Mesothelial cell of epicardium (in vitro differentiated cells): ENCODE measurements around the gene PITPNC1. TPM values are rescaled to one million over a fixed set of nuclear protein-coding genes. Genes with fewer than 3 reads are reported as not detected.

Experiments used
- DNase-seq, 2 experiments: peaks; one replicate each; pipeline ENCODE4 v3.0.0; 2021; ENCODE audit warnings: low spot score in 2 of 2; ENCODE audit not compliant: unreplicated experiment in 2 of 2
- H3K27ac Mint-ChIP-seq: 2 replicates; pipeline ENCODE4 v1.8.0; 2021; ENCODE audit warnings: mixed read lengths
- H3K27me3 Mint-ChIP-seq: 2 replicates; pipeline ENCODE4 v1.8.0; 2021; ENCODE audit warnings: low read depth, mixed read lengths
- H3K36me3 Mint-ChIP-seq: 2 replicates; pipeline ENCODE4 v1.8.0; 2021; ENCODE audit warnings: mixed read lengths
- H3K4me1 Mint-ChIP-seq: 2 replicates; pipeline ENCODE4 v1.8.0; 2021; ENCODE audit warnings: mixed read lengths
- H3K4me3 Mint-ChIP-seq: 2 replicates; pipeline ENCODE4 v1.8.0; 2021; ENCODE audit warnings: mild to moderate bottlenecking, moderate library complexity, mixed read lengths
- H3K9me3 Mint-ChIP-seq: 2 replicates; pipeline ENCODE4 v1.8.0; 2021; ENCODE audit warnings: mixed read lengths
- total RNA-seq: library from RNA; stranded (reverse); gene quantifications from 3 replicates; pipeline ENCODE4 v1.2.1, GENCODE V29; 2021
- TF ChIP-seq, protein P1 (sequence below): fragments of 200-600 bp; sonication (generic); IDR thresholded peaks from one replicate; pipeline ENCODE4 v1.5.0; 2021; ENCODE audit warnings: antibody characterized with exemption; ENCODE audit not compliant: unreplicated experiment

Gene PITPNC1
- total RNA-seq, 1 donor from 2014 or later: 19.9 TPM

DNA sequence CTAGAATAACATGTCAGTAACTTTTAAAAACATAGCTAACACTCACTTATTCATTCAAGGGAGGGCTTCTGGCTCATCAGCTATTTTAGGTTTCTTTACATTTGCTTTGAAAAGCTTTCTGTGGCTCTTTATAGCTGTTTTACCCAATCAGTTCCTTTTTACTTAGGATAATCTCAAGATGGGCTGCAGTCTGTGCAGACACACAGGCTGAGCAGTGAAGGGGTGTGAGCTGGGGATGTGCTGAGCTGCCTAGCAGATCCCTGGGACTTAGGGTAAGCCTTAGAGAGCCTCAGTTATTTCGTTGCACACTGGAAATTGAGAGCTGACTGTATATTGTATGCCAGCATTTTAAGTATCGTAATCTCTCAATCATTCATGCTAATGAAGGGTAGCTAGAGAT lies 310.4 kb downstream of the PITPNC1 start:
- Mint-ChIP-seq H3K4me3 (no peak overlapping the region), H3K27ac (no peak overlapping the region), H3K36me3 (no peaks in the 10 kb centered on the region), H3K27me3 (no peaks in the 10 kb centered on the region), H3K4me1 (no peaks in the 10 kb centered on the region), H3K9me3 (no peaks in the 10 kb centered on the region)
- DNase-seq: no peak
- TF ChIP-seq, protein P1, sequence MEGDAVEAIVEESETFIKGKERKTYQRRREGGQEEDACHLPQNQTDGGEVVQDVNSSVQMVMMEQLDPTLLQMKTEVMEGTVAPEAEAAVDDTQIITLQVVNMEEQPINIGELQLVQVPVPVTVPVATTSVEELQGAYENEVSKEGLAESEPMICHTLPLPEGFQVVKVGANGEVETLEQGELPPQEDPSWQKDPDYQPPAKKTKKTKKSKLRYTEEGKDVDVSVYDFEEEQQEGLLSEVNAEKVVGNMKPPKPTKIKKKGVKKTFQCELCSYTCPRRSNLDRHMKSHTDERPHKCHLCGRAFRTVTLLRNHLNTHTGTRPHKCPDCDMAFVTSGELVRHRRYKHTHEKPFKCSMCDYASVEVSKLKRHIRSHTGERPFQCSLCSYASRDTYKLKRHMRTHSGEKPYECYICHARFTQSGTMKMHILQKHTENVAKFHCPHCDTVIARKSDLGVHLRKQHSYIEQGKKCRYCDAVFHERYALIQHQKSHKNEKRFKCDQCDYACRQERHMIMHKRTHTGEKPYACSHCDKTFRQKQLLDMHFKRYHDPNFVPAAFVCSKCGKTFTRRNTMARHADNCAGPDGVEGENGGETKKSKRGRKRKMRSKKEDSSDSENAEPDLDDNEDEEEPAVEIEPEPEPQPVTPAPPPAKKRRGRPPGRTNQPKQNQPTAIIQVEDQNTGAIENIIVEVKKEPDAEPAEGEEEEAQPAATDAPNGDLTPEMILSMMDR: no peak

DNA sequence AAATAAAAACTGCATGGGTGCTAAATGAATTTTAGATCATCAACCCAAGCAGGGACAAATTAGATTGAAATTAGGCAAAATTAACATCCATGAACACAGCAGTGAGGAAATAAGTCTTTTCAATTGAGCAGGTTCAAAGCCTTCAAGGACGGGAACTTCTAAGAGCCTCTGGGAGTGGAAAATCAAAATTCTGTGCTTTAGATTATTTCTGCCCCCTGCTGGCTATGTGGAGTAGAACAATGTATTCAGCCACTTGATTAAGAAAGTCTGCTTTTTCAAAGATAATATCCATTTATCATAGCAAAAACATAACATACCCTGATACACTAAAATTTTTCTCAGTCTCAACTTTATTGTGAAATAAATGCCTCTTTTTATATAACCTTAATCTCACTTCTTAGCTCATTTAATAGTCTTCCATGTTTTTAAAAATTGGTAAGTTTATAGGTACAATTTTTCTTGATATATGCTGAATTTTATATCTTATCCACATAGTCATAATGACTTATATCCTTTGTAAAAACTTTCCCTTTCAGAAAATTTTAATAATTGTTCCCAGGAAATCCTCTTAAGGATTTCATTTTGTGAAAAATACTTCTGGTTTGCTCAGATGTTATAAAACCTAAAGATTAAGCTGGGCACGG lies 312.6 kb downstream of the PITPNC1 start:
- Mint-ChIP-seq H3K27me3 (no peaks in the 10 kb centered on the region), H3K27ac (no peak overlapping the region), H3K4me1 (no peaks in the 10 kb centered on the region), H3K36me3 (peaks cover 6% of the 10 kb centered on the region), H3K4me3 (no peak overlapping the region), H3K9me3 (no peaks in the 10 kb centered on the region)
- peak in 1 of 2 experiments; percentile 39 for DNase-seq
- TF ChIP-seq, protein P1: peak; percentile 93

DNA sequence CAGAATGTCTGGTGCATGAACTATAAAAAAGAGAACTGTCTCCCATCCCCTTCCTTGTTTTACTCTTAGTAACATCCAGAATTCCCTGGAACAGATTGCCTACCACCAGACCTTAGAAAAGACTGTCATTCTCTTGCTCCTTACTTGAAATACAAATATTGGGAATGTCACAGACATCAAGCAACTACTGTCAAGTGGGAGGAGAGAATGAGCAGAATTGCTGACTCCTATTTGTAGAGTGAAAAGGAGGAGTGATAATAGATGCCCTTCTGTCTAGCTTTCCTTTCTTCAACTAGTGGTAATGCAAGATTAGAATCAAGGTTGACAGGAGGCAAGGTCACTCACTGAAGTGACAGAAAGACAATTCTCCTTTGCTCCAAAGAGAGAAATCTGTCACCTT lies 316.7 kb downstream of the PITPNC1 start:
- Mint-ChIP-seq H3K27me3 (no peaks in the 10 kb centered on the region), H3K4me1 (peaks cover 2% of the 10 kb centered on the region), H3K9me3 (no peaks in the 10 kb centered on the region), H3K36me3 (peaks cover 6% of the 10 kb centered on the region), H3K4me3 (no peak overlapping the region), H3K27ac (no peak overlapping the region)
- no peak for DNase-seq
- TF ChIP-seq, protein P1: no peak

DNA sequence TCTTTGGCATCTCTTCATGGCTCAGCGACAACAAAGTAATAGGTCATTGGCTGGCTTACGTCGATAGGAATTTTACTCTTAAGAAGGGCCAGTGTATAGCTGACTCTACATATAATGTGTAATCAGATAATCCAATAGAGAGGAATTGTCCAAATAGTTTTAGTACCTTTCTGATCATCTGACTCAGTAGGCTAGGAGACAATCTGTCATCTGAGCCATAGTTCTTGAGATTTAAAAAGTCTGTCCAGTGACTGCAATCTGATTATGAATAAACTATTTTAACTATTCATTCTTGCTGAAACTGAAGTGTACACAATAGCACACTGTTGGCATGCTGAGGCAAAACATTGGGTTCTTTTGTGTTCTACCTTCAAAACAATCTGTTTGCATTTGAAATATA lies 319.3 kb downstream of the PITPNC1 start:
- DNase-seq: no peak
- Mint-ChIP-seq H3K9me3 (no peaks in the 10 kb centered on the region), H3K36me3 (peaks cover 6% of the 10 kb centered on the region), H3K27me3 (no peaks in the 10 kb centered on the region), H3K4me3 (no peak overlapping the region), H3K27ac (no peak overlapping the region), H3K4me1 (peaks cover 2% of the 10 kb centered on the region)
- TF ChIP-seq, protein P1: no peak

DNA sequence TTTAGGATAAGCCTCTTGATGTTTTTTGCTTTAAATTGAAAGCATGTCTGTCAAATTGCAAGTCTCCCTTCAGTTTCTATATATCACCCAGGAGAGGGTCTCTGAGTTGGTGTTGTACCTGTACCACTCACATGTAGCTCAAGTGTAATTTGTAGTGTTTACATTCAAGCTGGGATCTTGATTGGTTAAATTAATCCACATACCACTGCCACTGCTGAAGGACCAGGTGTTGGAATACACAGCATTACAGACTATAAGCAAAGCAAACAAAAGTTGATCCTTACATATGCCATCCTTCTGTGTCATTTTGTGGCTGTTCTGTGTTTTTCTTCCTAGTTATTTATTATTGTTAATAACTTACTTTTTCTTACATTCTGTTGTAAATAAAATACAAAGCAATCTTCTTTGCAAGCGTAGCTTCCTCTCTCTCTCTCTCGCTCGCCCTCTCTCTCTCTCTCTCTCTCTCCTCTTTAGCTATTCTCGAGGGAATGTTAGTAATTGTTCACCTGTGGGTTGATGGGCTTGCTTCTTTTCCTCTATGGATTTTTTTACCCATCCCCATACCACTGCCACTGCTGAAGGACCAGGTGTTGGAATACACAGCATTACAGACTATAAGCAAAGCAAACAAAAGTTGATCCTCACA lies 319.9 kb downstream of the PITPNC1 start:
- Mint-ChIP-seq H3K4me1 (peaks cover 2% of the 10 kb centered on the region), H3K27me3 (no peaks in the 10 kb centered on the region), H3K4me3 (no peak overlapping the region), H3K36me3 (peaks cover 6% of the 10 kb centered on the region), H3K27ac (no peak overlapping the region), H3K9me3 (no peaks in the 10 kb centered on the region)
- TF ChIP-seq, protein P1: no peak
- DNase-seq: no peak
